ENCODE results near the gene BTG3.
A peak's percentile ranks its signal among the peaks of the same experiment; 100 is the strongest.

BTG3 gene

GRCh38 chr21:17583898-17584297, 28.8 kb downstream of the BTG3 start:
- no peak for DNase-seq

GRCh38 chr21:17580319-17580718, 32.4 kb downstream of the BTG3 start:
- DNase-seq = no peak

GRCh38 chr21:17578876-17579275, 33.8 kb downstream of the BTG3 start:
- DNase-seq = no peak

- peak; percentile 7 for DNase-seq
Measured at GRCh38 chr21:17578162-17578561, 34.5 kb downstream of the BTG3 start.

GRCh38 chr21:17577701-17578100, 35.0 kb downstream of the BTG3 start:
- no peak for DNase-seq

- peak; percentile 29 for DNase-seq
Measured at GRCh38 chr21:17576080-17576835, 36.4 kb downstream of the BTG3 start.

- DNase-seq = no peak
Measured at GRCh38 chr21:17575076-17575475, 37.6 kb downstream of the BTG3 start.

GRCh38 chr21:17572431-17572830, 40.3 kb downstream of the BTG3 start:
- DNase-seq = no peak

- DNase-seq = no peak
Measured at GRCh38 chr21:17570786-17571185, 41.9 kb downstream of the BTG3 start.

GRCh38 chr21:17560377-17561025, 52.2 kb downstream of the BTG3 start:
- no peak for DNase-seq

GRCh38 chr21:17554679-17555465, 57.8 kb downstream of the BTG3 start:
- no peak for DNase-seq

- DNase-seq = no peak
Measured at GRCh38 chr21:17554120-17554519, 58.6 kb downstream of the BTG3 start.

GRCh38 chr21:17552410-17552809, 60.3 kb downstream of the BTG3 start:
- DNase-seq = no peak

- DNase-seq = no peak
Measured at GRCh38 chr21:17550671-17551308, 61.9 kb downstream of the BTG3 start.

- no peak for DNase-seq
Measured at GRCh38 chr21:17548262-17548661, 64.4 kb downstream of the BTG3 start.

GRCh38 chr21:17545007-17545406, 67.7 kb downstream of the BTG3 start:
- DNase-seq = no peak
